Erythroblast (primary cell): ENCODE data around the gene CERS1.
"Not testable (repeated sequence)": the region's sequence is repeated elsewhere in the genome, so short reads cannot be mapped to it uniquely, and the experiment has no call there.

Experiments
- DNase-seq, 2 experiments: peaks; one replicate each; lab custom pipeline; 2025; lab: John Stamatoyannopoulos, UW
- GATA1 ChIP-seq: IDR thresholded peaks from 2 replicates; pipeline ENCODE4 v1.6.1; 2011; ENCODE audit warnings: low read depth, mild to moderate bottlenecking, control low read depth, low read length, moderate library complexity
- POLR2A ChIP-seq: IDR thresholded peaks from 2 replicates; pipeline ENCODE4 v1.6.1; 2011; ENCODE audit warnings: mild to moderate bottlenecking, low read length

CERS1 gene

DNA sequence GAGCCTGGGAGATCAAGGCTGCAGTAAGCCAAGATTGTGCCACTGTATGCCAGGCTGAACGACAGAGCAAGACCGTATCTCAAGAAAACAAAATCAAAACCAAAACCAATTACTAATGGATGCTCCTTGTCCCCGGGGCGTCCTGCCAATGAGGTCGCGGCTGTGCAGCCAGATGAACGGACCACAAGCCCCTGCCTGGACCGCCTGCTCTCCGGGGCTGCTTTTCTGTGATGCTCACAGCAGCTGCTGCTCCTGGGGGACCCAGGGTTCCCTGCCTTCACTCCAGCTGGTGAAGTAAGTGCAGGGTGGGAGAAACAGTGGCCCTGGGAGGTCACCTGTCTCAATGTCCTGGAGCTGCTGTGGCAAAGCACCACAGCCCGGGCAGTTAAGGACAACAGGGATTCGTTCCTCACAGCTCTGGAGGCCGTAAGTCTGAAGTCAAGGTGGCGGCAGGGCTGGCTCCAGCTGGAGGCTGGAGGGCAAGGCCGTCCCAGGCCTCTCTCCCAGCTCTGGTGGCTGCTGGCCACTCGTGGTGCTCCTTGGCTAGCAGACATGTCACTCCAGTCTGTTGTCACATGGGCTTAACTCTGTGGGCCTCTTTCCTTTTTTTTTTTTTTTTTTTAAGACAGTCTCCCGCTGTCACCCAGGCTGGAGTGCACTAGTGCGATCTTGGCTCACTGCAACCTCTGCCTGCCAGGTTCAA is 13.1 kb upstream of the CERS1 start:
- TF ChIP-seq POLR2A (no peak), GATA1 (no peak)
- DNase-seq, result no peak

- no peak for DNase-seq
- TF ChIP-seq POLR2A, result no peak
- TF ChIP-seq GATA1, result no peak
Observed at GRCh38 chr19:18906605-18907519, 10.9 kb upstream of the CERS1 start.

DNA sequence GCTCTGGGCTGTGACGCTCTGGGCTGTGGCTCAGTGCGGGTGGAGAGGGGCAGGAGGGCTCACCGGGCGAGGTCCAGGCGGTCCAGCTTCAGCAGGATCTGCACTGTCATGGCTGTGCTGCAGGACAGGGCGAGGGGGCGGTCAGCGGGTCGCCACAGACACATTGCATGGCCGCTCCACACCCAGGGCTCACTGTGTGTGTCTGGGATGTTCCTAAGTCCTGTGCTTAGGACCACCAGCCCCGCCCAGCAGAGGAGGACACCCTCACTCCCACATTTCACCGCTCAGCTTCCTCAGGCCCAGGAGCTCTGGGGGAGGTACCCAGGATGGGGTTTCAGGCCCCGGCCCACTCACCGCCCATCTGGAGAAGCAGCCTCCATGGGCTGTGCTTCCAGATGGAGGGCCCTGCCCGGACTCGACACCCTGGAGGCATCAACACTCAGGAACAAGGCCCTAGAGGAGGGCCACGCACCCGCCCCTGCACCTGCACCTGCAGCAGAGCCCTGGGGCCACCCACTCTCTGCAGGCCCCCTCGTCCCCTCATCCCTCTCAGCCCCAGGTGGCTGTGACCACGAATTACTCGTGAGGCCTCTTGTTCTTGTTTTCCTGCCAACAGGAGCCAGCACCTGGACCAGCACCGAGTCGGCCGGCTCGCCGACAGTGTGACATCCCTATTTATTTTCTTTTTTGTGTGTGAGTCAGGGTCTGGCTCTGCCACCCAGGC is 9.7 kb upstream of the CERS1 start:
- TF ChIP-seq POLR2A (no peak), GATA1 (no peak)
- DNase-seq, result no peak

- TF ChIP-seq POLR2A, result no peak
- no peak for TF ChIP-seq GATA1
- no peak for DNase-seq
Observed at GRCh38 chr19:18905058-18905456, 9.1 kb upstream of the CERS1 start.

DNA sequence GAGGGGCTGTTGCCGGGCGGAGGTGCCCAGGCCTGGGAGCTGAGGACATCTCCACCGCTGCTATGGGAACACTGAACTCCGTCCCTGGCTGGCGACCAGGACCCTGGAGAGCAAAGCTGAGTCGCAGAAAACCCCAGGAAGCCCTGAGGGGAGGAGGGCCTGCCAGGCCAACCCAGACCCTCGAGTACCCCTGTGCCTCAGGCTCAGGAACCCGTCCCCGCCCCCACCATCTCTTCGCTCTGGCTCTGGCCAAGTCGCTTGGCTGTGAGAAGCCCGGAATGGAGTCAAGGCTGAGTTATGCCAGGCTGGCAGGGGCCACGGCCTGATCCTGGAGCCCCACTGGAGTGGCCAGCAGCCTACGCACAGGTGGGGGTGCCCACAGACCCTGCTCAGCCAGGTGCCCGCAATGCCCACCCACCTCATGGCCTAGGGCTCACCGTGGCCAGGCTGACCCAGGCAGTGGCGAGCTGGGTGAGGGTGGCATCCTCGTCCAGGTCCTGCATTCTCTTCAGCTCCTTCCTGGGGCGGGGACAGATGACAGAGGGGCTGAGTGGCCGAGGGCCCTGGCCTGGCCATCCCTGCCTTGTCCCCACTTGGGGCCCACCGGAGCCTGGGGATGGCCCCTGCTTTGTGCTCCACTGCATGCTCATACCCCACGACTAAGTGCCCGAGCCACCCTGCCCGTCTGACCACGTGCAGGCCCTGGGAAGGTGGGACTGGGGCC is 8.5 kb upstream of the CERS1 start:
- TF ChIP-seq POLR2A (no peak), GATA1 (no peak)

DNA sequence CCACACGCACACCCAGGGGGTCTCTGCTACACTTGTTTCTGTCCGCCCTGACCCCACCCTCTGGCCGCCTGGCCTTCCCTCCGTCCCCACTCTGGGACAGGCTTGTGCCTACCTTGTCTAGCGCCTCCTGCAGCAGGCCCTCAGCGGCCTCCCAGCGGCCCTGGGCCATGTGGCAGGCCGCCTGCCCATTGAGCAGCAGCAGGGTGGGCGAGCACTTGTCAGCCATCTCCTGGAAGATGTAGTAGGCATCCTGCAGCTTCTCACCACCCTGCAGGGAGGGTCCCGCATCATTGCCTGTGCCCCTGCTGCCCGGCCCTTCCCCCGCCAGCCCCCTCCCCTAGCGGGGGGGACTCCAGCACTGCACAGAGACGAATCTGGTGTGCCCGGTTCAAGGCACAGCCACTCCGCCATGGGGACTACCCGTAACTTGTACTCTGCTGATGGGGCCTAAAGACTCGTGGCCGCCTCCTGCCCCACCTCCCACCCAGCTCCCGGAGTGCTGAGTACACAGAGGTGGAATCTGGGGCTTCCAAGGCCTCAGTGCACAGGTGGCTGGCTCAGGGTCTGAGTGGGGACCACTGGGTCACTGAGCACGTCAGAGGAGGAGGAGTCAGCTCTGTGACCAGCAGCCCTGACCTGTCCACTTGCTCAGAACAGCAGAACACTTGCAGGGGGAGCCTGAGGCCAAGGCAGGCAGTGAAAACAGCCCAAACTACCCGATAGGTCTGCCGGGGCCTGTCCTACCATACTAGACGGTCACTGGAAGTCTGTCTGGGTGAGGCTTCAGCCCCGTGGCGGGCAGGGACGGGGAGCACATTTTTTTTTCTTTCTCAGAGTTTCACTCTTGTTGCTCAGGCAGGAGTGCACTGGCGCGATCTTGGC is 7.4 kb upstream of the CERS1 start:
- DNase-seq, result no peak
- TF ChIP-seq POLR2A (no peak), GATA1 (no peak)

More for the DNA sequence above, 8.5 kb upstream of the CERS1 start:
- no peak for DNase-seq

- not testable (repeated sequence) for DNase-seq
Observed at GRCh38 chr19:18902519-18902918, 6.6 kb upstream of the CERS1 start.

- TF ChIP-seq GATA1 (no peak), POLR2A (no peak)
- DNase-seq, result no peak
Observed at GRCh38 chr19:18901491-18901890, 5.5 kb upstream of the CERS1 start.

DNA sequence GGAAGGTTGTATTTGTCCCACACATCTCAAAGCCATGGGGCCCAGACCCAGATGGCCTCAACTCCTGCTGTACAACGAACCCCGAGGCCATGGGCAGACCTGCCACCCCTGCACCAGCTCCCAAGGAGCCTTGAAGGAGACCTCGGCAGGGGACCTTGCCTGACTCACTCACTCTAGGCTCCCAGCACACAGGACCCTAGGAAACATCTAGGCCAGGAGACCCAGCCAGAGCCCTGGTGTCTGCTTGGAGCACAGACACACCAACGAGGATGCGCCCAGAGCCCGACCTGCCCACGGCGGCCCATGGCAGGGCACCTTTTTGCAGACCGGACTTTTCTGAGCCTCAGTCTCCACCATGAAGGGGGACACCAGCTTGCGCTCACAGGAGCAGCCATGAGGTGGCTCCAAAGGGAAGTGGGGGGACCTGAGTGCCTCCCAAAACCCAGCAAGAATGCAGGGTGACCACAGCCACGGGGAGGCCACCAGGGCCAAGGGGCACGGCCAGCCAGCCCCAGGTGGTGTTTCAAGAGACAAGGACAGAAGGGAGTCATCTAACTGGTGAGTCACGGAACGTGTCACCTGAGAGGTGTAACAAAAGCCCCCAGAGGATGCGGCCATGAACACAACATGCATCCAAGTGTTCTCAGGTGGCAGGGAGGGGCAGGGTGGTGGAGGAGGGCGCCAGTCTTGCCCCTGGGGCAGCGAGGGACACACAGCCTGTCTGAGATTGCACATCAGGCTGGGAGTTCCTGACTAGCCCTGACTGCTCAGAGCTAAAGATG is 4.9 kb upstream of the CERS1 start:
- no peak for DNase-seq
- TF ChIP-seq GATA1 (no peak), POLR2A (no peak)

DNA sequence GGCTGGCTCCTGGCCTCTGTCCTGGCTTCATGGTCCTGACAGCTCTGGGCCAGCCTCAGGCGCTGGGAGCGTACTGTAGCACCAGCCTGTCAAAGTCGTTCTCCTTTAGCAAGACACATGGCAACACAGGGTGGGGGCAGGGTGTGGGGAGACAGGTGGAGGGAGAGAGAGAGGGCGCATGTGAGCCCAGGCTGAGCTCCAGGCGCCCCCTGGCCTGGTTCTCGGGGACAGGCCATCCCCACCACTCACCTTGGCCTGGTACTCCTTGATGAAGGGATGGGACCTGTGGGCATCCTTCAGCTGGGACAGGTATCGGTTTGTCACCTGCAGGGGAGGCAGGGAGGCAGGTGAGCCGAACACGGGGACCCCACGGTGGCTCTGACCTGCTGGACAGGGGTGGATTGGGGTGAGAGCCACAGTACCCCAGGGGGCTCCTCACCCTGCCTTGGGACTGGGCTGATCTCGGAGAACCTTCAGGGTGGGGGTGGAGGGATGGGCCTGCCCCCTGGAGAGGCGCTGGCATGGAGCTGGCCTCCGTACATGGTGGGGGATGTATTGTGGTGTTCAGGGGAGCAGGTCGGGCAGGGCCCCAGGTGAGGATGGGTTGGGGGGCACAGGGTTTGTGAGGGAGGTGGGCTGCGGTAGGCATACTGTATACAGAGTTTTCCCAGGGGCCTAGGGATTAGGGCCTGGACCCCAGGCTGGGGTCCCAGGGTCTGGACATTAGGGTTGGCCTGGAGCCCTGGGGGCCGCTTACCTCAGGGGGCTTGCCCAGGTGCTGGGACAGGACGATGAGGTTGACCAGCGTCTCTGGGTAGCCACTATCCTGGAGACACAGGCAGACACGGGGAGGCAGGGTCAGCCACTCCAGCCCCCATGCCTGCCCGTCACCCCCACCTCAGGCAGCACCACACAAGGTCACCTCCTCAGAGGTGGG is 3.9 kb upstream of the CERS1 start:
- no peak for TF ChIP-seq POLR2A
- TF ChIP-seq GATA1, result no peak
- DNase-seq, result no peak
